Osteocyte (in vitro differentiated cells): Measurements from ENCODE around the gene NPPB. TPM values are rescaled to one million over a fixed set of nuclear protein-coding genes. Genes with fewer than 3 reads are reported as not detected.

Experiments used
- DNase-seq: peaks from one replicate; pipeline ENCODE4 v3.0.0; 2021; ENCODE audit warnings: mixed read lengths; ENCODE audit not compliant: unreplicated experiment; ENCODE audit errors: extremely low spot score
- H3K27ac Mint-ChIP-seq: one replicate; pipeline ENCODE4 v1.8.0; 2021; ENCODE audit warnings: mild to moderate bottlenecking, mixed read lengths; ENCODE audit not compliant: unreplicated experiment
- H3K27me3 Mint-ChIP-seq: one replicate; pipeline ENCODE4 v1.8.0; 2021; ENCODE audit warnings: mixed read lengths; ENCODE audit not compliant: unreplicated experiment
- H3K36me3 Mint-ChIP-seq: one replicate; pipeline ENCODE4 v1.8.0; 2021; ENCODE audit warnings: mixed read lengths; ENCODE audit not compliant: unreplicated experiment
- H3K4me1 Mint-ChIP-seq: one replicate; pipeline ENCODE4 v1.8.0; 2021; ENCODE audit warnings: mixed read lengths; ENCODE audit not compliant: unreplicated experiment
- H3K4me3 Mint-ChIP-seq: one replicate; pipeline ENCODE4 v1.8.0; 2021; ENCODE audit warnings: mild to moderate bottlenecking, moderate library complexity, mixed read lengths; ENCODE audit not compliant: unreplicated experiment
- H3K9me3 Mint-ChIP-seq: one replicate; pipeline ENCODE4 v1.8.0; 2021; ENCODE audit warnings: mixed read lengths; ENCODE audit not compliant: unreplicated experiment
- total RNA-seq: library from RNA; stranded (reverse); gene quantifications from 2 replicates; pipeline ENCODE4 v1.2.1, GENCODE V29; 2021
- TF ChIP-seq, protein P1 (sequence below): fragments of 200-600 bp; sonication (generic); IDR thresholded peaks from 2 replicates; pipeline ENCODE4 v1.5.0; 2021; ENCODE audit warnings: antibody characterized with exemption, mild to moderate bottlenecking, moderate library complexity

Gene NPPB
- total RNA-seq, 1 donor from 2014 or later, result not detected

DNA sequence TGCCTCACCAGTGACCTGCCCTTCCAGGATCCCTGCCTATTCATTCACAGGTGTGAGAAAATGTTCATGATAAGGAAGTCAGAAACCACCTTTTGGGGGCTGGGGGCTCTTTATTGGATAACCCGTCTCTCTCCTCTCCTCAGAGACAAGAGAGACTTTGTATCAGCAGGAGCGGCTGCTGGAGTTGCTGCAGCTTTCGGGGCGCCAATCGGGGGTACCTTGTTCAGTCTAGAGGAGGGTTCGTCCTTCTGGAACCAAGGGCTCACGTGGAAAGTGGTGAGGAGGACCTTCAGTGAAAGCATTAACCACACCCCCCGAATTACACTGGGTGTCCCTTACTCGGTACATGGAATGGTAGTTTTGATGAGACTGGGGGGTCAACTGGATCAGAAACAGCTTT, 31.8 kb downstream of the NPPB start:
- H3K27ac Mint-ChIP-seq, result no peak overlapping the region
- TF ChIP-seq, protein P1, sequence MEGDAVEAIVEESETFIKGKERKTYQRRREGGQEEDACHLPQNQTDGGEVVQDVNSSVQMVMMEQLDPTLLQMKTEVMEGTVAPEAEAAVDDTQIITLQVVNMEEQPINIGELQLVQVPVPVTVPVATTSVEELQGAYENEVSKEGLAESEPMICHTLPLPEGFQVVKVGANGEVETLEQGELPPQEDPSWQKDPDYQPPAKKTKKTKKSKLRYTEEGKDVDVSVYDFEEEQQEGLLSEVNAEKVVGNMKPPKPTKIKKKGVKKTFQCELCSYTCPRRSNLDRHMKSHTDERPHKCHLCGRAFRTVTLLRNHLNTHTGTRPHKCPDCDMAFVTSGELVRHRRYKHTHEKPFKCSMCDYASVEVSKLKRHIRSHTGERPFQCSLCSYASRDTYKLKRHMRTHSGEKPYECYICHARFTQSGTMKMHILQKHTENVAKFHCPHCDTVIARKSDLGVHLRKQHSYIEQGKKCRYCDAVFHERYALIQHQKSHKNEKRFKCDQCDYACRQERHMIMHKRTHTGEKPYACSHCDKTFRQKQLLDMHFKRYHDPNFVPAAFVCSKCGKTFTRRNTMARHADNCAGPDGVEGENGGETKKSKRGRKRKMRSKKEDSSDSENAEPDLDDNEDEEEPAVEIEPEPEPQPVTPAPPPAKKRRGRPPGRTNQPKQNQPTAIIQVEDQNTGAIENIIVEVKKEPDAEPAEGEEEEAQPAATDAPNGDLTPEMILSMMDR, result no peak
- no peak overlapping the region for H3K4me3 Mint-ChIP-seq
- no peaks in the 10 kb centered on the region for H3K9me3 Mint-ChIP-seq
- H3K27me3 Mint-ChIP-seq, result no peaks in the 10 kb centered on the region
- peaks cover 42% of the 10 kb centered on the region for H3K36me3 Mint-ChIP-seq
- DNase-seq, result no peak
- no peaks in the 10 kb centered on the region for H3K4me1 Mint-ChIP-seq

DNA sequence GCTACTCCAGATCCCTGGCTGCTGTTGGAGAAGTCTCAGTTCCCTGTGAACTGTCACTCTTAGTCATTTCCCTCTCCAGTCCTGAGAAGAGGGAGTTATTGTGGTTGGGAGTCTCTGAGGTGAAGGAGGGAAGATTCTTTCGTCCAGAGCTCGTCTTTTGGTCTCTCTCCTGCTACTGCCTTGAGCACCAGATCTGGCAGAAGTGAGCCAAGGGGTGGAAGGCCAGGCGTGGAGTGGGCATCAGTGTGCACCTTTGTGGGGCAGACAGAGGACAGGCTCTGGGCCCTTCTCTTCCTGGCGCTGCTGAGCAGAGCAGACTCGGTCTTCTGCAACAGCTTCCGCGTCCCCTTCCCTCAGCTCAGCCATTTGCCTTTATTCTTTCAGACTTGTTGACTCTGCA, 33.6 kb downstream of the NPPB start:
- TF ChIP-seq, protein P1, result no peak
- no peak overlapping the region for H3K4me3 Mint-ChIP-seq
- H3K9me3 Mint-ChIP-seq, result no peaks in the 10 kb centered on the region
- peaks cover 48% of the 10 kb centered on the region for H3K36me3 Mint-ChIP-seq
- H3K27ac Mint-ChIP-seq, result no peak overlapping the region
- no peak for DNase-seq
- peaks cover 5% of the 10 kb centered on the region for H3K4me1 Mint-ChIP-seq
- no peaks in the 10 kb centered on the region for H3K27me3 Mint-ChIP-seq

DNA sequence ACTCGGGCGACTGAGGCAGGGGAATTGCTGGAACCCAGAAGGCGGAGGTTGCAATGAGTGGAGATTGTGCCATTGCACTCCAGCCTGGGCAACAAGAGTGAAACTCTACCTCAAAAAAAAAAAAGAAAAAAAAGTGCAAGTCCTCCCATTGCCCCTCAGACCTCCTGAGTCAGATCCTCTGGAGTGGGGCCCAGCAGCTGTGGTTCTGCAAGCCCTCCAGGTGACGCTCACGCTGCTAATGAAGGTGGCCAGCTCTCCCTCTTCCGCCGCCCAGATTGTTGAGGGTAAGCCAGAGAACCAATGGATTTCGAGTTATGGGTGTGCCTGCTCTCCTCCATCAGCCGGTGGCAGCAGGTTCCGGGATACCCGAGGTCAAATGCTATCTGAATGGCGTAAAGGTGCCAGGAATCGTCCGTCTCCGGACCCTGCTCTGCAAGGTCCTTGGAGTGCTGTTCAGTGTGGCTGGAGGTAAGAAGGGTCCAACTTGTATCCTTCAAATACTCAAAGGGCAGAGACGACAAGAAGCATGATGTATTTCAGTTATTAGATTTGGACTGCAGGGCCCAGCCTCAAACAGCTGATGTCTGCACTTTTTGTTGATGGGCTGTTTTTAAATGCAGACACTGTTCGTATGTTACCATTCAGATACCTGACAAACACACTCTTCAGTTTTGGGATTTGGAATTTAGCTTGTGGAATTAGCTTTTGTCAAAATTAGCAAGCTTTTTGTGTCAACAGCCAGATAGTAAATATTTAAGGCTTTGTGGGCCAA, 35.2 kb downstream of the NPPB start:
- no peak overlapping the region for H3K27ac Mint-ChIP-seq
- no peaks in the 10 kb centered on the region for H3K27me3 Mint-ChIP-seq
- no peak overlapping the region for H3K4me3 Mint-ChIP-seq
- H3K4me1 Mint-ChIP-seq, result peaks cover 5% of the 10 kb centered on the region
- TF ChIP-seq, protein P1, result no peak
- no peaks in the 10 kb centered on the region for H3K9me3 Mint-ChIP-seq
- DNase-seq, result no peak
- peaks cover 51% of the 10 kb centered on the region for H3K36me3 Mint-ChIP-seq

DNA sequence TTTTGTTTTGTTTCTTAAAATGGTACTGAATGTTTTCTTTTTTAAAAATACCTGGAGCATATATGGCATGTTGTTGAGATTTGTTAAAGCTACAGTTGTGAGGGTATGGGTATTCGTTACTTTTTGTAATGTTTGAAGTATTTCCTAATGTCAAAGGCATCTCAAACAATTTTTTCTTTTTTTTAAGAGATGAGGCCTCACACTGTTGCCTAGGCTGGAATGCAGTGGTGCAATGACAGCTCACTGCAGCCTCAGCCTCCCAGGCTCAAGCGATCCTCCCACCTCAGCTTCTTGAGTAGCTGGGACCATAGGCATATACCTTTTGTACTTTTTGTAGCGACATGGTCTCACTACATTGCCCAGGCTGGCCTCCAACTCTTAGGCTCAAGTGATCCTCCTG, 36.7 kb downstream of the NPPB start:
- DNase-seq, result no peak
- Mint-ChIP-seq H3K4me3 (no peak overlapping the region), H3K27ac (no peak overlapping the region), H3K4me1 (peaks cover 5% of the 10 kb centered on the region), H3K9me3 (no peaks in the 10 kb centered on the region), H3K36me3 (peaks cover 43% of the 10 kb centered on the region), H3K27me3 (no peaks in the 10 kb centered on the region)
- TF ChIP-seq, protein P1, result no peak

DNA sequence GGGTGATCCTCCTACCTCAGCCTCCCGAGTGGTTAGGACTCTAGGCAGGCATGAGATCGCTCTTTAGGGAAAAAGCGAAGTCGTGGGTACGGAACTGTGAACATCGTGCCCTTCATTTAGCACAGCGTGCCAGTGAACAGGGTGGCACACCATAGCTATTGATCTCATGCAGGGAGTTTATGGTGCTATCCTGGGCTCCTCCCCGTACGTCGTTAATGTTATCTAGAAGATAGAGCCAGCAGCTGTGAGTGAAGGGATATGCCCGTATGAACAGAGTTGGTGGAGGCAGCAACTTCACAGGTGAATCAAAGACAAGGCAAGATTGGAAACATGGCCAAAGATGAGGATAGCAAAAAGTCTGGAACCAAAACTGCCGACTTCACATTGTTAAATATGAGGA, 41.6 kb downstream of the NPPB start:
- DNase-seq, result no peak

More for the DNA sequence above, 41.6 kb downstream of the NPPB start:
- TF ChIP-seq, protein P1, result no peak
- Mint-ChIP-seq H3K36me3 (peaks cover 46% of the 10 kb centered on the region), H3K27me3 (no peaks in the 10 kb centered on the region), H3K27ac (no peak overlapping the region), H3K9me3 (no peaks in the 10 kb centered on the region), H3K4me1 (peaks cover 5% of the 10 kb centered on the region), H3K4me3 (no peak overlapping the region)
